Suprapubic skin (tissue), 4 donors: ENCODE data around the gene PCIF1. TPM values are rescaled to one million over a fixed set of nuclear protein-coding genes. Genes with fewer than 3 reads are reported as not detected.

Experiments
- DNase-seq, 2 donors: peaks; one replicate each; pipeline ENCODE4 v3.0.0-alpha.2; 2019; ENCODE audit warnings: low spot score in 2 of 2
- H3K27ac ChIP-seq: fragments of 200-600 bp; sonication (generic); one replicate; pipeline ENCODE4 v1.5.1; 2019
- H3K27me3 ChIP-seq: fragments of 200-600 bp; sonication (generic); one replicate; pipeline ENCODE4 v1.5.1; 2019
- H3K36me3 ChIP-seq: fragments of 200-600 bp; sonication (generic); one replicate; pipeline ENCODE4 v1.5.1; 2019
- H3K4me1 ChIP-seq: fragments of 200-600 bp; sonication (generic); one replicate; pipeline ENCODE4 v1.5.1; 2019
- H3K4me3 ChIP-seq: fragments of 200-600 bp; sonication (generic); one replicate; pipeline ENCODE4 v1.5.1; 2019; ENCODE audit warnings: mild to moderate bottlenecking
- H3K9me3 ChIP-seq: fragments of 200-600 bp; sonication (generic); one replicate; pipeline ENCODE4 v1.5.1; 2019
- EP300 ChIP-seq: sonication (generic); formaldehyde crosslinking; IDR thresholded peaks from one replicate; pipeline ENCODE4 v1.6.1; 2017; ENCODE audit warnings: antibody characterized with exemption
- POLR2A ChIP-seq, 2 donors: fragments of 450-650 bp; IDR thresholded peaks; one replicate each; pipeline ENCODE4 v1.6.1; 2017; ENCODE audit warnings: antibody characterized with exemption in 2 of 2, mild to moderate bottlenecking in 2 of 2, moderate library complexity in 2 of 2
- POLR2AphosphoS5 ChIP-seq, 3 donors: sonication (generic); formaldehyde crosslinking; IDR thresholded peaks; one replicate each; pipeline ENCODE4 v1.6.1; 2017; ENCODE audit warnings: antibody characterized with exemption in 3 of 3
- WGBS: methylation state at CpG from one replicate; pipeline ENCODE4 v1.1.5; 2018; 5-methylcytosine and 5-hydroxymethylcytosine counted together
- total RNA-seq, 4 donors: library from RNA; depleted of rRNA; stranded (reverse); fragments of >200 nt; gene quantifications; one replicate each; pipeline ENCODE4 v1.1.0, GENCODE V29; 2016
- TF ChIP-seq, protein P1 (sequence below), 2 donors: fragments of 200-600 bp in 1 of 2; fragments of 450-650 bp in 1 of 2; sonication (generic) in 1 of 2; IDR thresholded peaks; one replicate each; pipeline ENCODE4 v1.5.1; 2016 to 2019; ENCODE audit warnings: antibody characterized with exemption in 2 of 2, mild to moderate bottlenecking in 1 of 2, moderate library complexity in 1 of 2

PCIF1 gene
- total RNA-seq, 4 donors from 2014 or later, result 37.2 to 70.3 (median 42.4) TPM

DNA sequence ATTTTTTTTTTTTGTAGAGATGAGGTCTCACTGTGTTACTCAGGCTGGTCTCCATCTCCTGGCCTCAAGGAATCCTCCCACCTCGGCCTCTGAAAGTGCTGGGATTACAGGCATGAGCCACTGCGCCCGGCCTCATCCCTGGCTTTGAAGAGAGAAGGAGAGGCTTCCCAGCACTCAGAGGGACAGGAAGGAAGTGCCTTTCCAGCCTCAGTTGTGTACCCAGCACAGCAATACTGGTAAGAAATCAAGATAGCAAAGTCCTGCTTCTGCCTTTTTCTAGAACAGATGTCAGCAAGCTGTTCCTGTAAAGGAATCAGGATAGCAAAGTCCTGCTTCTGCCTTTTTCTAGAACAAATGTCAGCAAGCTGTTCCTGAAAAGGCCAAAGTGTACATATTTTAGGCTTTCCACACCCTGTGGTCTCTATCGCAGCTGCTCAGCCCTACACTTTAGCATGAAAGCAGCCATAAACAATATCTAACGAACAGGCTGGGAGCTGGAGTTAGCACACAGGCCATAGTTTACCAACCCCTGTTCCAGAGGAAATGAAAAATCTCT is 16.2 kb upstream of the PCIF1 start:
- H3K9me3 ChIP-seq, result no peaks in the 10 kb centered on the region
- 52% methylated on average over 3 of the region's 5 CpGs for WGBS
- H3K4me1 ChIP-seq, result peaks cover 18% of the 10 kb centered on the region
- no peak overlapping the region for H3K4me3 ChIP-seq
- DNase-seq, result no peak
- H3K27ac ChIP-seq, result peak overlapping the region; percentile 50
- no peaks in the 10 kb centered on the region for H3K27me3 ChIP-seq
- TF ChIP-seq EP300 (no peak), POLR2AphosphoS5 (IDR thresholded peaks at IDR 0.05) (no peak), POLR2A (IDR thresholded peaks at IDR 0.05) (no peak)
- TF ChIP-seq, protein P1, sequence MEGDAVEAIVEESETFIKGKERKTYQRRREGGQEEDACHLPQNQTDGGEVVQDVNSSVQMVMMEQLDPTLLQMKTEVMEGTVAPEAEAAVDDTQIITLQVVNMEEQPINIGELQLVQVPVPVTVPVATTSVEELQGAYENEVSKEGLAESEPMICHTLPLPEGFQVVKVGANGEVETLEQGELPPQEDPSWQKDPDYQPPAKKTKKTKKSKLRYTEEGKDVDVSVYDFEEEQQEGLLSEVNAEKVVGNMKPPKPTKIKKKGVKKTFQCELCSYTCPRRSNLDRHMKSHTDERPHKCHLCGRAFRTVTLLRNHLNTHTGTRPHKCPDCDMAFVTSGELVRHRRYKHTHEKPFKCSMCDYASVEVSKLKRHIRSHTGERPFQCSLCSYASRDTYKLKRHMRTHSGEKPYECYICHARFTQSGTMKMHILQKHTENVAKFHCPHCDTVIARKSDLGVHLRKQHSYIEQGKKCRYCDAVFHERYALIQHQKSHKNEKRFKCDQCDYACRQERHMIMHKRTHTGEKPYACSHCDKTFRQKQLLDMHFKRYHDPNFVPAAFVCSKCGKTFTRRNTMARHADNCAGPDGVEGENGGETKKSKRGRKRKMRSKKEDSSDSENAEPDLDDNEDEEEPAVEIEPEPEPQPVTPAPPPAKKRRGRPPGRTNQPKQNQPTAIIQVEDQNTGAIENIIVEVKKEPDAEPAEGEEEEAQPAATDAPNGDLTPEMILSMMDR (IDR thresholded peaks at IDR 0.05), result no peak
- no peaks in the 10 kb centered on the region for H3K36me3 ChIP-seq

DNA sequence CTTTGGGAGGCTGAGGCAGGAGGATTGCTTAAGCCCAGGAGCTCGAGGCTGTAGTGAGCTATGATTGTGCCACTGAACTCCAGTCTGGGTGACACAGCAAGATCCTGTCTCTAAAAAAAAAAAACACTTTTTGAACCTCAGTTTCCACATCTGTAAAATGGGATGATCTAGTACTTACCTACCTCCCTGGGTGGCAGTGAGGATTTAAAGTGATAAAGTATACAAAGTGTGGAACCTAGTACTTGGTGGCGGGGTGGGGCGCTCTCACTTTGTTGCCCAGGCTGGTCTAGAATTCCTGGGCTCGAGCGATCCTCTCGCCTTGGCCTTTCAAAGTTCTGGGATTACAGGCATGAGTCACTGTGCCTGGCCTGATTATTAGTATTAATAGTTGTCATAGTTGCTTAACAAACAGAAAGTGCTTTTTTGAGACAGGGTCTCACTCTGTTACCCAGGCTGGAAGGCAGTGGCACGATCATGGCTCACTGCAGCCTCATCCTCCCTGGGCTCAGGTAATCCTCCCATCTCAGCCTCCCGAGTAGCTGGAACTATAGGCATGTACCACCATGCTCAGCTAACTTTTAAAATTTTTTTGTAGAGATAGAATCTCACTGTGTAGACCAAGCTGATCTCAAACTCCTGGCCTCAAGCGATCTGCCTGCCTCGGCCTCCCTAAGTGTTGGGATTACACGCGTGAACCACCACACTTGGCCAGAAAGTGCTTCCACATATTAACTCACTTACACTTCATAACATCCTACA is 15.5 kb upstream of the PCIF1 start:
- TF ChIP-seq EP300 (no peak), POLR2A (IDR thresholded peaks at IDR 0.05) (no peak), POLR2AphosphoS5 (IDR thresholded peaks at IDR 0.05) (no peak)
- TF ChIP-seq, protein P1 (IDR thresholded peaks at IDR 0.05), result no peak
- 81% methylated on average over 12 of the region's 12 CpGs for WGBS

DNA sequence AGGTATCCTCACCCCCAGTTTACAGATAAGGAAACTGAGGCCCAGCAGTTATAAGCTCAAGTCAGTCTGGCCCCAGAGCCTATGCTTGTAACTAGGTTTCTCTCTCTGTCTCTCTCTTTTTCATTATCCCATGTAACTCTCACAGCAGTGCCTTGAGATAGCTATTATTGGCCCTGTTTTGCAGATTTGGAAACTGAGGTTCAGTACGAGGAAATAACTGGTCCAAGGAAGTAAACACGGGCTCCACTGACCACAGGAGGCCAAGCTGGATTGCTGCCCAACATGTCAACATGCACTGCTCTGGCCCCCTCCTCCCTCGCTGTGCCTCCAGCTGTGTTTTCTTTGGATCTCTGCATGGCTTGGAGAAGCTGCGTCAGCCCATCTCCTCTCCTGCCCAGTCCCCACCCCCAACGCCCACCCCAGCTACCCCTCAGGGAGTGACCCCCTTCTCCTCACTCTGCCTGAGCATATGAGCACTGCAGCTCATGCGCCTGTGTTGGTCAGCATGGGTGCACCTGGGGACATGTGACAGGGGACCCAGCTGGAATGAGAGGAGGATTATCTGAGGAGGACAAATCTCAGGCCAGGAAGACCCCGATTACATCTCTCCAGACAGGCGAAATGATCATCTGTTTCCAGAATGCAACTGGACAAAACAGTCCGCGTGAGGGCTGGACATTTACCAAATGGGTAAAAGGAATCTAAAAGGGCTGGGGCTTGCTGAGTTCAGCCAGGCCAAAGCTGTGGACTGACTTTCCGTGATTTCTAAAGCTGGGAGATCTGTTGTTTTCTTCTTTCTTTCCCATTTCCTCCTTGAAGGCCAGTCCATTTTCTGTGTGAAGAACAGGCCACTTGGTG is 14.7 kb upstream of the PCIF1 start:
- H3K27me3 ChIP-seq, result no peaks in the 10 kb centered on the region
- H3K4me3 ChIP-seq, result no peak overlapping the region
- DNase-seq, result no peak
- 54% methylated on average over 11 of the region's 11 CpGs for WGBS
- H3K4me1 ChIP-seq, result peaks cover 28% of the 10 kb centered on the region
- TF ChIP-seq, protein P1 (IDR thresholded peaks at IDR 0.05), result no peak
- TF ChIP-seq POLR2AphosphoS5 (IDR thresholded peaks at IDR 0.05) (no peak), EP300 (no peak), POLR2A (IDR thresholded peaks at IDR 0.05) (no peak)
- no peaks in the 10 kb centered on the region for H3K36me3 ChIP-seq
- no peaks in the 10 kb centered on the region for H3K9me3 ChIP-seq
- peak overlapping the region; percentile 18 for H3K27ac ChIP-seq

More for the DNA sequence above, 15.5 kb upstream of the PCIF1 start:
- H3K27ac ChIP-seq, result peak overlapping the region; percentile 50
- H3K9me3 ChIP-seq, result no peaks in the 10 kb centered on the region
- H3K27me3 ChIP-seq, result no peaks in the 10 kb centered on the region
- peaks cover 20% of the 10 kb centered on the region for H3K4me1 ChIP-seq
- H3K4me3 ChIP-seq, result no peak overlapping the region
- H3K36me3 ChIP-seq, result no peaks in the 10 kb centered on the region
- no peak for DNase-seq

DNA sequence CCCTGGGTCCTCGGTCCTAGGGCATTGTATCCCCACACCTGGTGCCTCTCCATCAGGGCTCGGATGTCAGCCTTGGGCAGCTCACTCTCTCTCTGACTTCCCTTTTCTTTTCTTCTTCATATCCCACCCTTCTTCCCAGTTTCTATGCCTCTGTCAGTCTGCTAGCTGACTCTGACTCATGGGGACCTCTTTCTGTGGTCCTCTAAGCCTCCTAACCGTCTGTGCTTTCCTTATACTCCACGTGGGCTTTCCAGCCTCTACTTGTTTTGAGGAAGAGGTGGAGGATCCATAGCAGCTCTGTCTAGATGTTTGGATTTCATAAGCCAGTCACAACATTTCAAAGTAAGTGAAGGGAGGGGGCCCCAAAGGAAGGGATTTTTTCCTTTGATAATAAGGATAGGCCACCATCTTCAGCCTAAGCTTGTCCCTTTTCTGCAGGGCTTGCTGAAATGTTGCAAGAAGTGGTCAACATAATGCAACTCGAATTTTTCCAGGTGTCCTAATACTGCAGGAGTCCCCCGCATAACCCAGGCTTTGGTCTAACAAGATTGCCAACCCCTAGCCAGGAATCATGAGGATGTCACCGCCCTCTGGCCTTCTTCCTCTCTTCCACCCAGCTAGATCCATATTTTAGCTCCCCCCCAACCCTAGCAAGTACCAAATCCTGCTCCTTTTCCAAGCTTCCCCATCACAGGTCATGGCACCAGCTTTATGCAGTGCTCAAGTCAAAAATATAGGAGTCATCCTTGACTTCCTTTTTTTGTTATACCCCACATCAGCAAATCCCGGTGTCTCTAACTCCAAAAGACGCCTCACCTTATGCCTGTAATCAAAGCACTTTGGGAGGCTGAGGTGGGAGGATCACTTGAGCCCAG is 13.8 kb upstream of the PCIF1 start:
- Histone ChIP-seq H3K9me3 (no peaks in the 10 kb centered on the region), H3K27me3 (no peaks in the 10 kb centered on the region), H3K4me3 (no peak overlapping the region), H3K27ac (peak overlapping the region; percentile 18), H3K36me3 (no peaks in the 10 kb centered on the region), H3K4me1 (peaks cover 38% of the 10 kb centered on the region)
- TF ChIP-seq POLR2A (IDR thresholded peaks at IDR 0.05) (no peak), EP300 (no peak)
- WGBS, result 85% methylated on average over 9 of the region's 9 CpGs
- DNase-seq, result no peak
